Measurements from ENCODE around the gene PRMT7. TPM values are rescaled to one million over a fixed set of nuclear protein-coding genes. Genes with fewer than 3 reads are reported as not detected.

The PRMT7 gene
- total RNA-seq, 1 donor from 2014 or later = 80.6 TPM

Other genes with a start within 250 kb of the PRMT7 start
- gene NFATC3, start 225.6 kb upstream of the PRMT7 start, total RNA-seq = 152 and 157 TPM in 2 replicates
- gene ESRP2, start 74.9 kb upstream of the PRMT7 start, total RNA-seq = 0.10 and 0.12 TPM in 2 replicates
- gene PLA2G15, start 65.6 kb upstream of the PRMT7 start, total RNA-seq = 8.6 and 8.8 TPM in 2 replicates
- gene SLC7A6, start 46.5 kb upstream of the PRMT7 start, total RNA-seq = 139 and 143 TPM in 2 replicates
- gene SLC7A6OS, start 73 bp upstream of the PRMT7 start, total RNA-seq = 26.5 and 27.6 TPM in 2 replicates
- gene SMPD3, start 137.5 kb downstream of the PRMT7 start, total RNA-seq = 0.49 and 0.61 TPM in 2 replicates
- 19.3 and 21.9 TPM in 2 replicates for gene ZFP90, start 228.3 kb downstream of the PRMT7 start, total RNA-seq

Data from activated T-helper 1 cell treated with anti-CD3 and anti-CD28 coated beads, Interleukin-12 subunit alpha, Interleukin-12 subunit beta, Interleukin-2, Interleukin-4 antibody, amounts not matched to agents 30 ng/mL and 10 ng/mL and 1 ng/mL, durations not matched to agents 14 hours and 24 hours and 36 hours (primary cell).